GM12878 (cell line): ENCODE results near the gene MAPKAPK2. TPM values are rescaled to one million over a fixed set of nuclear protein-coding genes. Genes with fewer than 3 reads are reported as not detected.

Experiments used
- ATAC-seq: fragments of 200-7000 bp; cut with Tn5 transposase; 3 replicates; pipeline ENCODE4 v1.9.1; 2020; ENCODE audit warnings: mild to moderate bottlenecking, moderate library complexity
- BruUV-seq: library from RNA; stranded (reverse); fragments of 400-500 nt; replicated peaks from 2 replicates; lab custom pipeline; 2021; lab: Mats Ljungman, UMichigan
- CTCF ChIA-PET: fragments of 300-600 bp; sonication (Branson Sonifier 250); formaldehyde crosslinking; extraction: SDS; loops from one replicate; lab custom pipeline; 2021; ENCODE audit warnings: inconsistent platforms; lab: Yijun Ruan, JAX
- POLR2A ChIA-PET: fragments of 350-600 bp; formaldehyde crosslinking; extraction: SDS; loops from one replicate; lab custom pipeline; 2021; ENCODE audit warnings: inconsistent platforms; lab: Charles Lee
- RAD21 ChIA-PET: fragments of 300-600 bp; sonication (Branson Sonifier 250); formaldehyde crosslinking; loops from one replicate; lab custom pipeline; 2023; ENCODE audit warnings: antibody characterized with exemption; ENCODE audit not compliant: unreplicated experiment; lab: Charles Lee
- SMC1A ChIA-PET: fragments of 300-600 bp; sonication (Branson Sonifier 250); formaldehyde crosslinking; loops from one replicate; lab custom pipeline; 2023; ENCODE audit not compliant: unreplicated experiment, uncharacterized antibody; lab: Charles Lee
- DNase-seq: peaks from one replicate; pipeline ENCODE4 v3.0.0-alpha.2; 2011; ENCODE audit warnings: low read depth, low spot score
- FAIRE-seq: peaks from 3 replicates; lab custom pipeline; 2011; peaks lifted over from hg19 to GRCh38; lab: Jason Lieb, UNC
- H2AFZ ChIP-seq: 2 replicates; pipeline ENCODE4 v1.6.0; 2011; ENCODE audit warnings: low read depth, low read length, control low read depth; ENCODE audit not compliant: control insufficient read depth
- H3K27ac ChIP-seq: 2 replicates; pipeline ENCODE4 v1.5.1; 2011; ENCODE audit warnings: control low read depth; ENCODE audit not compliant: control insufficient read depth, insufficient read depth
- H3K27me3 ChIP-seq, 2 experiments: replicated peaks in 1 of 2; 2 replicates each; pipeline versions ENCODE4 v1.6.0 to v1.6.1; 2011; ENCODE audit warnings: low read length in 1 of 2; ENCODE audit not compliant: control insufficient read depth in 2 of 2, insufficient read depth in 2 of 2
- H3K36me3 ChIP-seq, 2 experiments: 2 replicates each; pipeline ENCODE4 v1.5.1; 2011; ENCODE audit warnings: low read length in 1 of 2; ENCODE audit not compliant: control insufficient read depth in 2 of 2, insufficient read depth in 2 of 2
- H3K4me1 ChIP-seq: 2 replicates; pipeline ENCODE4 v1.6.1; 2011; ENCODE audit warnings: mild to moderate bottlenecking, low read length, moderate library complexity, mixed read lengths; ENCODE audit not compliant: control insufficient read depth, insufficient read depth
- H3K4me2 ChIP-seq: 2 replicates; pipeline ENCODE4 v1.6.0; 2011; ENCODE audit warnings: control low read depth; ENCODE audit not compliant: control insufficient read depth, insufficient read depth
- H3K4me3 ChIP-seq: fragments of 200-600 bp; sonication (generic); 2 replicates; pipeline ENCODE4 v1.5.1; 2016
- H3K79me2 ChIP-seq: 2 replicates; pipeline ENCODE4 v1.6.0; 2011; ENCODE audit warnings: low read length; ENCODE audit not compliant: control insufficient read depth, insufficient read depth
- H3K9ac ChIP-seq: 2 replicates; pipeline ENCODE4 v1.8.0; 2011; ENCODE audit warnings: low read length, control low read depth, mixed read lengths; ENCODE audit not compliant: control insufficient read depth, insufficient read depth
- H3K9me3 ChIP-seq: replicated peaks from 3 replicates; pipeline ENCODE4 v1.5.1; 2011; ENCODE audit warnings: mild to moderate bottlenecking, low read length; ENCODE audit not compliant: control insufficient read depth, insufficient read depth
- H4K20me1 ChIP-seq: 2 replicates; pipeline ENCODE4 v1.6.0; 2011; ENCODE audit not compliant: control insufficient read depth, insufficient read depth
- ATF3 ChIP-seq: IDR thresholded peaks from 2 replicates; pipeline ENCODE4 v1.6.1; 2011; ENCODE audit warnings: low read depth, mild to moderate bottlenecking, low read length, moderate library complexity, borderline replicate concordance; ENCODE audit errors: extremely low read depth
- BACH1 ChIP-seq: fragments of 450-650 bp; IDR thresholded peaks from 2 replicates; pipeline ENCODE4 v1.6.1; 2017; ENCODE audit warnings: mild to moderate bottlenecking, borderline replicate concordance
- DPF2 ChIP-seq: fragments of 450-650 bp; IDR thresholded peaks from 2 replicates; pipeline ENCODE4 v1.6.1; 2017; ENCODE audit warnings: mild to moderate bottlenecking
- HDAC6 ChIP-seq: fragments of 200-600 bp; sonication (generic); IDR thresholded peaks from one replicate; pipeline ENCODE4 v1.8.0; 2017; ENCODE audit warnings: antibody characterized with exemption; ENCODE audit not compliant: unreplicated experiment
- JUNB ChIP-seq: IDR thresholded peaks from 2 replicates; pipeline ENCODE4 v1.6.1; 2016; ENCODE audit warnings: antibody characterized with exemption, mild to moderate bottlenecking
- KLF5 ChIP-seq: fragments of 450-650 bp; IDR thresholded peaks from 2 replicates; pipeline ENCODE4 v1.6.1; 2014; ENCODE audit warnings: mild to moderate bottlenecking; ENCODE audit not compliant: partially characterized antibody
- NFXL1 ChIP-seq: fragments of 450-650 bp; IDR thresholded peaks from 2 replicates; pipeline ENCODE4 v1.6.1; 2017; ENCODE audit warnings: antibody characterized with exemption, mild to moderate bottlenecking, borderline replicate concordance
- NFYA ChIP-seq: IDR thresholded peaks from 2 replicates; pipeline ENCODE4 v1.6.1; 2011; ENCODE audit warnings: low read depth, mild to moderate bottlenecking, low read length, improper control_type of control experiment, borderline replicate concordance
- NFYB ChIP-seq: IDR thresholded peaks from 2 replicates; pipeline ENCODE4 v1.6.1; 2011; ENCODE audit warnings: low read depth, mild to moderate bottlenecking, low read length, improper control_type of control experiment, moderate library complexity; ENCODE audit not compliant: insufficient read depth
- PAX8 ChIP-seq: fragments of 450-650 bp; IDR thresholded peaks from 2 replicates; pipeline ENCODE4 v1.6.1; 2017; ENCODE audit warnings: mild to moderate bottlenecking, moderate library complexity
- PML ChIP-seq: IDR thresholded peaks from 2 replicates; pipeline ENCODE4 v1.6.1; 2012; ENCODE audit warnings: low read length, inconsistent platforms
- PRDM15 ChIP-seq: fragments of 450-650 bp; formaldehyde crosslinking; IDR thresholded peaks from 2 replicates; pipeline ENCODE4 v1.4.0; 2020; ENCODE audit warnings: mild to moderate bottlenecking, moderate library complexity
- REST ChIP-seq: IDR thresholded peaks from 2 replicates; pipeline ENCODE4 v1.6.1; 2012; ENCODE audit warnings: mild to moderate bottlenecking, low read depth, low read length
- SIX5 ChIP-seq: IDR thresholded peaks from 2 replicates; pipeline ENCODE4 v1.6.1; 2011; ENCODE audit warnings: mild to moderate bottlenecking, low read depth, low read length, moderate library complexity; ENCODE audit not compliant: severe bottlenecking
- USF2 ChIP-seq: IDR thresholded peaks from 2 replicates; pipeline ENCODE4 v1.6.1; 2011; ENCODE audit warnings: low read depth, low read length, improper control_type of control experiment, borderline replicate concordance
- WGBS: methylation state at CpG from one replicate; pipeline ENCODE4 v1.1.6; 2016; ENCODE audit warnings: low lambda C conversion rate; ENCODE audit not compliant: insufficient replicate concordance, insufficient coverage; ENCODE audit errors: missing lambda C conversion rate; 5-methylcytosine and 5-hydroxymethylcytosine counted together
- in situ Hi-C: fragments of 300-500 bp; cut with MboI; formaldehyde crosslinking; loops from 9 replicates; pipeline ENCODE4 v1.14.3; 2018; ENCODE audit warnings: mixed read lengths
- intact Hi-C: fragments of 100-400 bp; cut with micrococcal nuclease; formaldehyde crosslinking; loops from one replicate; pipeline ENCODE4 v1.14.2; 2022; ENCODE audit not compliant: unreplicated experiment
- polyA plus RNA-seq, 11 experiments: library from polyadenylated mRNA; depleted of rRNA in 4 of 11; unstranded in 6 of 11; stranded (reverse) in 5 of 11; fragments of >200 nt; fragmentation: Nextera tagmentation in 4 of 11; fragmentation: Illumina TruSeq in 1 of 11; extraction: Ambion mirVana in 4 of 11; extraction: Trizol in 1 of 11; gene quantifications; 1 replicate in 1 of 11; 2 replicates in 10 of 11; pipeline versions ENCODE4 v1.2.1 to v1.2.3, GENCODE V29; 2011 to 2016; ENCODE audit warnings: inconsistent platforms in 2 of 11, missing spikeins in 2 of 11, low read depth in 1 of 11
- total RNA-seq, 4 experiments: library from RNA; depleted of rRNA in 3 of 4; stranded (reverse); fragments of >200 nt in 3 of 4; fragmentation: Illumina TruSeq in 1 of 4; extraction: Trizol in 1 of 4; gene quantifications; 2 replicates each; pipeline versions ENCODE4 v1.2.1 to v1.2.3, GENCODE V29; 2013 to 2021

The MAPKAPK2 gene
- total and polyA plus RNA-seq, 10 of the 15 experiments (the other 5 are each of a cell fraction or from before 2014, with no cell fraction given), result 0.72 to 92.2 (median 49.3) TPM

- ATAC-seq, result no peak
- ChIA-PET RAD21 (no interaction called here), CTCF (interaction anchor here (1.3 kb wide), 1 partner anchor 18 kb away, joined by 4 read pairs; no protein-coding TSS in a partner anchor), POLR2A (interaction anchor here (1.2 kb wide), 1 partner anchor 13 kb away, joined by 4 read pairs; no protein-coding TSS in a partner anchor), SMC1A (interaction anchor here (1.4 kb wide), 1 partner anchor 8 kb away, joined by 3 read pairs; no protein-coding TSS in a partner anchor)
- no peak overlapping the region for H3K4me2 ChIP-seq
- no peaks in the 10 kb centered on the region for H3K9me3 ChIP-seq
- no peaks in the 10 kb centered on the region for H3K27me3 ChIP-seq
- TF ChIP-seq ATF3 (no peak), BACH1 (no peak), REST (no peak), SIX5 (no peak), HDAC6 (no peak), JUNB (no peak), DPF2 (no peak), PRDM15 (CRISPR knock-in tag) (no peak), USF2 (no peak), KLF5 (no peak), PML (no peak), NFYA (no peak), NFYB (no peak), PAX8 (no peak), NFXL1 (no peak)
- H4K20me1 ChIP-seq, result no peaks in the 10 kb centered on the region
- H3K4me1 ChIP-seq, result no peaks in the 10 kb centered on the region
- no peak overlapping the region for H2AFZ ChIP-seq
- in situ Hi-C loops (no loop called here), intact Hi-C loops (no loop called here)
- H3K27ac ChIP-seq, result no peak overlapping the region
- FAIRE-seq, result no peak
- DNase-seq, result no peak
- H3K36me3 ChIP-seq, result no peaks in the 10 kb centered on the region
- 73% methylated on average over 2 of the region's 2 CpGs for WGBS
- BruUV-seq, result no TSS peak
- no peak overlapping the region for H3K9ac ChIP-seq
- H3K4me3 ChIP-seq, result no peak overlapping the region
- H3K79me2 ChIP-seq, result no peaks in the 10 kb centered on the region
Observed at GRCh38 chr1:206752481-206752880, 67.8 kb downstream of the MAPKAPK2 start.
